Measurements from ENCODE around the gene ZNF133.
A peak's percentile ranks its signal among the peaks of the same experiment; 100 is the strongest.
"Not testable (repeated sequence)": the region's sequence is repeated elsewhere in the genome, so short reads cannot be mapped to it uniquely, and the experiment has no call there.

ZNF133 gene

DNA sequence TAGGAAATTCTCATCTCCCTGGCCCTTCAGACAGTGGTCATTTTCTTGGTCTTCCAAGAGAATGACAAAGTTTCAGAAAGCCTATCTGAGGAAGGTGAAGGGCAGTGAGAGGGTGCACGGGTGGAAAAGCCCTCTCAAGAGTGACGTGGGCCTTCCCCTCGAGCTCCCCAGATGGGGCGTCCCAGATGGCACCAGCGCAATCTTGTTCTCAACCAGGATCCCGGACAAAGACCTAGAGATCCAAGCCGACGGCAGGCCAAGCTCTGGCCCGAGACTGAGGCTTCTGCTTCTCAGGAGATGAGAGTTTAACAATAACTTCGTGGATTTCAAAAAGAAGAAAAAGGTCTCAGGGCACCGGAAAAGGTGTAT, 797 bp upstream of the ZNF133 start:
- no peak for DNase-seq

DNA sequence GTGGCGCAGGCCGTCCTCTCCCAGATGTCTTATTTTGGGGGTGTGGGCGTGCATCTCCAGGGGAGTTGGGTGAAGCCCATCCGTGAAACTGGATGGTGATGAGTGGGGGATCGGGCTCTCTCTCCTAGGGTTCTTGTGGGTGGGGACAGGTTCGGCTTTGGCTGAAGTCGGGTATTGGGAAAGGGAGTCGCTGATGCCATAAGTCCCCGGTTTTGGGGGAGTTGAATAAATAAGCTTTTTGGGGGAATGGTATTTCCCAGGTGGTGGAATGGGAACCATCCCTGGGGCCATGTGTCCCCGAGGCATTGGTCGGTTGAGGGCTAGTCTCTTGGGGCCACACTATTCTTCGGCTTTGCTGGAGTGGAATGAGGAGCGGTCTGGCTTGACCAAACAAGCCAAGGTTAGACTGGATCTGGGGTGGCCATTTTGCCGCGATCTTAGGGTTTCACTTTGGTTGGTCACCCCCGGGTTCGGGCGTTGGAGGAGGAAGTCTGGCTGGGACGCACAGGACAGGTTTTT, 481 bp downstream of the ZNF133 start:
- peak; percentile 30 for DNase-seq

GRCh38 chr20:18289306-18289705, 979 bp downstream of the ZNF133 start:
- peak; percentile 14 for DNase-seq

- no peak for DNase-seq
These were observed 11.0 kb downstream of the ZNF133 start for GRCh38 chr20:18299364-18299763.

DNA sequence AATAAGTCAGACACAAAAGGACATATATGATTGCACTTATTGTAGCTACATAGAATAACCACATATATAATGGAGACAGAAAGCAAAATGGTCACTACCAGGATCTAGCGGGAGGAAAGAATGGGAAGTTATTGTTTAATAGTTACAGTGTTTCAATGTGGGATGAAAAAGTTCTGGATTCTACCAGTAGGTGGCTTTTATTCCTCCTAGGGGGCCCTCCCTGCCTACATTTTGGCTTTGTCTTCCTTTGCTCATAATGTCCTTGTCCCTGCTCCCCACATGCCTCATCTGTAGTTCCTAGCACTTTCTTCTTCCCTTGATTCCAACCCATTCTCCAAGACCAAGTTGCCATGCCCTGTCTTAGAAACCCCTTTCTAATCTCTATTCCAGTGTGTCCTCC, 16.3 kb downstream of the ZNF133 start:
- no peak for DNase-seq

DNA sequence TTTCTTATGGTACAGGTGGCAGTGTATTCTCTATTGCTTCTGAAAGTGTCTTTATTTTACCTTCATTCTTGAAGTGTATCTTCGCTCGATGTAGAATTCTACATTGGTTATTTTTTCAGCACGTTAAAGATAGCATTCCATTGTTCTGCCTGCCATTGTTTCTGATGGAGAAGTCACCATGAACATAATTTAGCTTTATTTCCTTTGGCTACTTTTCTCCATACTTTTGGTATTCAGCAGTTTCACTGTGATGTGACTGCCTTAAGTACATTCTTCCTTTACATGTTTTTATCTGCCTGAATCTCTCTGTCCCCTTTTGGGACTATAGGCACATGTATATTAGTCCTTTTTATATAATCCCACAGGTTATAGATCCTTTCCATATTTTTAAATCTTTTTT, 19.0 kb downstream of the ZNF133 start:
- DNase-seq = no peak

GRCh38 chr20:18310051-18310450, 21.7 kb downstream of the ZNF133 start:
- DNase-seq = no peak

DNA sequence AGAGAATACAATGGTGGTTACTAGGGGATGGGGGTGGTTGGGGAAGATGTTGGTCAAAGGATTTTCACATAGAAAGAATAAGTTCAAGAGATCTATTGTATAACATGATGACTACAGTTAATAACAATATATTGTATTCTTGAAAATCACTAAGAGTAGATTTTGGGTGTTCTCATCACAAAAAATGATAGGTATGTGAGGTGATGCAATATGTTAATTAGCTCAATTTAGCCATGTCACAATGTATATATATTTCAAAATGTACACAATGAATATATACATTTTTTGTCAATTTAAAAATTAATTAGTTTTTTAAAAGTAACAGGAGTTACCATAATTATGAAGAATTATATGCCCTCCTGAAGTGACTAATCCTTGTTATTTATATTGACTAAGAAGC, 22.3 kb downstream of the ZNF133 start:
- DNase-seq = no peak

DNA sequence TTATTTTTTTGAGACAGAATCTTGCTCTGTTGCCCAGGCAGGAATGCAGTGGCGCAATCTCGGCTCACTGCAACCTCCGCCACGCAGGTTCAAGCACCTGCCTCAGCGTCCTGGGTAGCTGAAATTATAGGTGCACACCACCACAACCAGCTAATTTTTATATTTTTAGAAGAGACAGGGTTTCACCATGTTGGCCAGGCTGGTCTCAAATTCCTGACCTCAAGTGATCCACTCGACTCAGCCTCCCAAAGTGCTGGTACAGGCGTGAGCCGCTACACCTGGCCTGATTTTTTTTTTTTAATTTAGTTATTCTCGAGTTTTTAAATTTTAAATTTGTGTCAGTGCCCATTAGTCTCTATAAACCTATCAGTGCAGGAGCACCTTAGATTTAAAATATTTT, 24.4 kb downstream of the ZNF133 start:
- no peak for DNase-seq

GRCh38 chr20:18313411-18313810, 25.1 kb downstream of the ZNF133 start:
- DNase-seq = no peak

DNA sequence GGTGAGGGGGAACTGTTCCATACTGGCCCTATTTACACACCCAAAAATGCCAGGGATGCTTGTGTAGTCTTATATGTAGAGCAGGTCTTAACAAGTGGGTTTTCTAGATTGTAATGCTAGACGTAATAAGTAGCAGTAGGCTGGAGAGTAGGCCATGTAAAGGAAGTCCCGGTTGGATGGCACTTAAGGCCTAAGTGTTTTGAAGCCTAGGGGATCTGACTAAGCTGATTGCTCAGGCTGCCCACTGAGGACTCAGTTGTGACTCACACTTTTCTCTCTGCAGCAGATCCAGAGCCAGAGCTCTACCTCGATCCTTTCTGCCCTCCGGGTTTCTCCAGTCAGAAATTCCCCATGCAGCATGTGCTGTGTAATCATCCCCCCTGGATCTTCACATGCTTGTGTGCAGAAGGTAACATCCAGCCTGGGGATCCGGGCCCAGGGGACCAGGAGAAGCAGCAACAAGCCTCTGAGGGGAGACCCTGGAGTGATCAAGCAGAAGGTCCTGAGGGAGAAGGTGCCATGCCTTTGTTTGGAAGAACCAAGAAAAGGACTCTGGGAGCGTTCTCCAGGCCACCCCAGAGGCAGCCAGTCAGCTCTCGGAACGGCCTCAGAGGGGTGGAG, 26.6 kb downstream of the ZNF133 start:
- peak; percentile 93 for DNase-seq

DNA sequence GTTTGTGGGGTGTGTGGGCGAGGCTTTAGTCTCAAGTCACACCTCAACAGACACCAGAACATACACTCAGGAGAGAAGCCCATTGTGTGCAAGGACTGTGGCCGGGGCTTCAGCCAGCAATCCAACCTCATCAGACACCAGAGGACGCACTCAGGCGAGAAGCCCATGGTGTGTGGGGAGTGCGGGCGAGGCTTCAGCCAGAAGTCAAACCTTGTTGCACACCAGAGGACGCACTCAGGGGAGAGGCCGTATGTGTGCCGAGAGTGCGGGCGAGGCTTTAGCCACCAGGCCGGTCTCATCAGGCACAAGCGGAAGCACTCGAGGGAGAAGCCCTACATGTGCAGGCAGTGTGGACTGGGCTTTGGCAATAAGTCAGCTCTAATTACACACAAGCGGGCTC, 27.8 kb downstream of the ZNF133 start:
- DNase-seq = no peak

DNA sequence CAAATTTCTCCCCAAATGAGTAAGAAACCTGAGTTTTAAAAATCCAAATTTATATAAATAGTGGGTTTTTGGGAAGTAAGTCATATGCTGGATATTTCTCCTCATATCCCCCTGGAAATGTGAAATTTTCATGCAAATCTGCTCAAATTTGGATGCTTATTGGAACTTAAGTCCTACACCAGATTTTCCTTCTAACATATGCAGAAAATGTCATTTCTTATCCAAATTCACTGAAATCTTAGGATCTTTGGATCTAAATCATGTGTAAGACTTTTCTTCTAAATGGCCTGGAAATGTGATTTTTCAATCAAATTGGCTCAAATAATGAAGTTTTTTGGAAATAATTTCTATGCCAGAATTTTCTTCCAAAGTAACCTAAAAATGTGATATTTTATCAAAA, 33.0 kb downstream of the ZNF133 start:
- DNase-seq = no peak

DNA sequence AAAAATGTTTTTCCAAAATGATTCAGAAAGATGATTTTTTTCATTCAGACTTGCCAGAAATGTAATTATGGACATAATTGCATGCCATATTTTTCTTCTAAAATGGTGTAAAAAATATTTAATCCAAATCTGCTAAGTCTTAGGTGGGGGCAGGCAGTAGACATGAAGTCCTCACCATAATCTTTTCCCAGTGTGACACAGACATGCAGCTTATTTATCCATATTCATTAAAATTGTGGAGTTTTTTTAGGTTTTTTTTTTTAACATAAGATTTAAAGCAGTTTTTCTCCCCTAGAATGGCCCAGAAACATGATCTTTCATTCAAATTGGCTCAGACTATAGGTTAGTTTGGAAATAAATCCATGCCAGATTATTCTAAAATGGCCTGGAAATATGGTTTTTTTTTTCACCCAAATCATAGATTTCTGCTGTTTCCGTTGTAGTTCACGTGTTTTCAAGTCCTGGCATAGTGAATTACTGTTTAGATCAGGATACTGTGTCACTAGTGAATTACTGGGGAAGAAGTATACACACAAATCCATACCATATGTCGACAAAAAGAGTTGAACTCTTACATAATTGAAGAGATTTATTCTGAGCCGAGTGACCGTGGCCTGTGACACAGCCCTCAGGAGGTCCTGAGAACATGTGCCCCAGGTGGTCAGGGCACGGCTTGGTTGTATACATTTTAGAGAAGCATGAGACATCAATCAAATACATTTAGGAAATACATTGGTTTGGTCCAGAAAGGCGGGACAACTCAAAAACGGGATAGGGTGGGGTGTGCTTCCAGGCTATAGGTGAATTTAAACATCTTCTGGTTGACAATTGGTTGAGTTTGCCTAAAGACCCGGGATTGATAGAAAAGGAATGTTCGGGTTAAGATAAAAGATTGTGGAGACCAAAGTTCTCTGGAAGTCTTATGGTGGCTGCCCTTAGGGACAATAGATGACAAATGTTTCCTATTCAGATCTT, 33.9 kb downstream of the ZNF133 start:
- no peak for DNase-seq

GRCh38 chr20:18323705-18324104, 35.4 kb downstream of the ZNF133 start:
- DNase-seq = no peak

GRCh38 chr20:18324596-18325089, 36.3 kb downstream of the ZNF133 start:
- no peak for DNase-seq

GRCh38 chr20:18326990-18327389, 38.7 kb downstream of the ZNF133 start:
- DNase-seq = no peak

DNA sequence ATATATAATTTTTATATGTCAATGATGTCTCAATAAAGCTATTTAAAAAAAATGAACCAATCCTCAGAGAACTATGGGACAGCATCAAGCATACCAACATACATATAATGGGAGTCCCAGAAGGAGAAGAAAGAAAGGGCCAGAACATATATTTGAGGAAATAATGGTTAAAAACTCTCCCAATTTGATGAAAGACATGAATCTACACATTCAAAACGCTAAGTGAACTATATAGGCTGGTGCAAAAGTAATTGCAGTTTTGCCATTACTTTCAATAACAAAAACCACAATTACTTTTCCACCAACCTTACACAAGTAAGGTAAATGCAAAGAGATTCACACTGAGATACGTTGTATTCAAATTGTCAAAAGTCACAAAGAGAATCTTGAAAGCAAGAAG, 43.4 kb downstream of the ZNF133 start:
- no peak for DNase-seq

GRCh38 chr20:18349749-18350148, 61.4 kb downstream of the ZNF133 start:
- DNase-seq = not testable (repeated sequence)

DNA sequence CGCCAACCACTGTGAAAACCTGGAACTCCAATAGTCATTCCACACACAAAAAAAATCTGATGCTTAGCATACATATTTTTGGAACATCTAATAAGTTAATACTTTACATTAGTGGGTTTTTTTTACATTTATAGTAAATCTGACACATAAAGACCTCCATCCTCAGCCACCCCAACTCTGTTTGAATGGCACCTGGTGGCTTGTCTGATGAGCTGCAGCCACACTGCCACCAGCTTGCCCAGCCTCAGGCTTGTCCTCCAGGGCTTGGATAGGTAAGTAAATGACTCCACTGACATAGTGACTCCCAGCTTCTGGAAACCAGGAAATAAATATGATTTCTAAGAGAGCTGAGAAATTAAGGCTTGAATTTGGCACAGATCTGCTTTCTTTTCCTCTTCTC, 71.5 kb downstream of the ZNF133 start:
- no peak for DNase-seq

DNA sequence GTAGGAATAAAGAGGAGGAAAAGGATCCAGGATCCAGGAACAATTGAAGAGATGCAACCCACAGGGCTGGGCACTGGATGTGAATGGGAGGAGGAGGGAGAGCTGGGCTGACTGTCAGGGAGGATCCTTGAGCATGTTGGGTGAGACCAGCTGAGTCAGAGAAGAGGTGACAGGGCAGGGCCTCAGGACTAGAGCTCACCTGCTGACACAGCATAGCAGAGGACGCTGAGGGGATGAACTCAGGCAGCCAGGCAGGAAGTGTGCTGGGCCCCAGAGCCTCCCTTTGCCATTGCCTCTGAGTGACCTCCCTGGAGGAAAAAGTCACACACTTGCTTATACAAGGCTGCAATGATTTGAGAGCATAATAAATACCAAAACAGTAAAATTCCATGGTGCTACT, 72.3 kb downstream of the ZNF133 start:
- DNase-seq = no peak

GRCh38 chr20:18361678-18362077, 73.4 kb downstream of the ZNF133 start:
- no peak for DNase-seq

DNA sequence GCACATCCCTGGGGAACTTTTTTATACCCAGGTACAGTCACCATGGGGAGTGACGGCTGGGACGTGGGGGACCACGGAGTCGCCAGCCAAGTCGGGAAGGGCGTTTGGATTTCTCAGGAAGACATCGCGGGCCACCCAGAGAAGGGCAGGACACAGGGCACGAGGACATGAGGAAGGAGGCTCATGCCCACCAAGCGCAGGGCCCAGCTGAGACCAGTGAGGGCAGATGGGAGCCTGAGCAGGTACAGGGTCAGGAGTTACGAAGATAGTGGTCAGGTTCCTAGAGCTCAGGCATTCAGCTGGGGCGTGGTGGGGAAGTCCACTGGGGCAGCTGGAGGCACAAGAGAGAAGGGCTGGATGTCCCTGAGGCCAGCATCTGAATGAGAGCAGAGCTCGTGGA, 74.6 kb downstream of the ZNF133 start:
- no peak for DNase-seq

DNA sequence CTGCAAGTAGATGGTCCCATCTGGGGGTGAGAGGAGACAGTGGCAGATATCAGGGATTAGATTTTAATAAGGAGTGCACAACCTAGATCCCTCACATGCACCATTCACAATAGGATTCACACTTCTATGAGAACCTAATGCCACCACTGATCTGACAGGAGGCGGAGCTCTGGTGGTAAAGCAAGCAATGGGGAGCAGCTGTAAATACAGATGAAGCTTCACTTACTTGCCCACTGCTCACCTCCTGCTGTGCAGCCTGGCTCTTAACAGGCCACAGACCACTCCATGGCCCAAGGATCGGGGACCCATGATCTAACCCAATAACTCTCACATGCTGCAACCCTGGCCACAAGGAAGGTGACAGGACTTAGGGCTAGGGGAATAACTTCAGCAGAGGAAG, 75.4 kb downstream of the ZNF133 start:
- DNase-seq = no peak

Data from EL (cell line).